GM18907 (cell line): Measurements from ENCODE around the gene ST3GAL3.

Experiments
- ATAC-seq: cut with Tn5 transposase; IDR thresholded peaks from one replicate; pipeline ENCODE4 v1.9.1; 2021; ENCODE audit warnings: mild to moderate bottlenecking, moderate library complexity; ENCODE audit not compliant: unreplicated experiment

ST3GAL3 gene

GRCh38 chr1:43904660-43905551 is 197.6 kb downstream of the ST3GAL3 start:
- no peak for ATAC-seq

- no peak for ATAC-seq
Measured at GRCh38 chr1:43908226-43908625, 200.9 kb downstream of the ST3GAL3 start.

- ATAC-seq, result no peak
Measured at GRCh38 chr1:43908858-43909257, 201.5 kb downstream of the ST3GAL3 start.

- ATAC-seq, result no peak
Measured at GRCh38 chr1:43910343-43910742, 203.0 kb downstream of the ST3GAL3 start.

GRCh38 chr1:43912607-43913006 is 205.3 kb downstream of the ST3GAL3 start:
- no peak for ATAC-seq

GRCh38 chr1:43913051-43913501 is 205.7 kb downstream of the ST3GAL3 start:
- ATAC-seq, result no peak

- ATAC-seq, result no peak
Measured at GRCh38 chr1:43913666-43914360, 206.5 kb downstream of the ST3GAL3 start.

GRCh38 chr1:43914576-43915525 is 207.5 kb downstream of the ST3GAL3 start:
- no peak for ATAC-seq

- ATAC-seq, result no peak
Measured at GRCh38 chr1:43919906-43920305, 212.6 kb downstream of the ST3GAL3 start.

GRCh38 chr1:43921022-43921421 is 213.7 kb downstream of the ST3GAL3 start:
- ATAC-seq, result no peak

- no peak for ATAC-seq
Measured at GRCh38 chr1:43924516-43924915, 217.2 kb downstream of the ST3GAL3 start.

- no peak for ATAC-seq
Measured at GRCh38 chr1:43925846-43926245, 218.5 kb downstream of the ST3GAL3 start.

- no peak for ATAC-seq
Measured at GRCh38 chr1:43930168-43930948, 223.0 kb downstream of the ST3GAL3 start.

- ATAC-seq, result no peak
Measured at GRCh38 chr1:43930949-43931275, 223.6 kb downstream of the ST3GAL3 start.

- no peak for ATAC-seq
Measured at GRCh38 chr1:43931711-43932660, 224.7 kb downstream of the ST3GAL3 start.

- ATAC-seq, result no peak
Measured at GRCh38 chr1:43932786-43933385, 225.6 kb downstream of the ST3GAL3 start.

GRCh38 chr1:43933386-43934100 is 226.2 kb downstream of the ST3GAL3 start, which contains the start of gene ARTN:
Gene ARTN, plus strand, starts transcription at chr1:43933801. Its CDS starts 1,856 bp downstream, at chr1:43935657.
- no peak for ATAC-seq
